Smooth muscle cell of the brain vasculature (primary cell): ENCODE results near the gene OXER1.

Experiments used
- DNase-seq: peaks from one replicate; pipeline ENCODE4 v3.0.0-alpha.2; 2012; ENCODE audit warnings: low read depth, low spot score

The OXER1 gene

GRCh38 chr2:42770288-42771131 lies 6.6 kb upstream of the OXER1 start:
- DNase-seq = no peak

GRCh38 chr2:42769583-42770287 lies 5.8 kb upstream of the OXER1 start:
- no peak for DNase-seq

- DNase-seq = no peak
Observed at GRCh38 chr2:42768706-42769256, 4.8 kb upstream of the OXER1 start.

GRCh38 chr2:42767899-42768705 lies 4.2 kb upstream of the OXER1 start:
- DNase-seq = no peak

GRCh38 chr2:42767080-42767898 lies 3.4 kb upstream of the OXER1 start:
- DNase-seq = no peak

- no peak for DNase-seq
Observed at GRCh38 chr2:42765686-42766085, 1.8 kb upstream of the OXER1 start.

GRCh38 chr2:42764901-42765300 lies 966 bp upstream of the OXER1 start:
- no peak for DNase-seq

GRCh38 chr2:42762823-42763804 lies 821 bp downstream of the OXER1 start:
- no peak for DNase-seq

- no peak for DNase-seq
Observed at GRCh38 chr2:42762155-42762554, 1.8 kb downstream of the OXER1 start.

- DNase-seq = no peak
Observed at GRCh38 chr2:42761554-42761953, 2.4 kb downstream of the OXER1 start.

GRCh38 chr2:42758751-42759150 lies 5.2 kb downstream of the OXER1 start:
- no peak for DNase-seq

- no peak for DNase-seq
Observed at GRCh38 chr2:42757981-42758740, 5.8 kb downstream of the OXER1 start.

GRCh38 chr2:42756966-42757513 lies 6.9 kb downstream of the OXER1 start:
- DNase-seq = no peak

GRCh38 chr2:42756150-42756775 lies 7.7 kb downstream of the OXER1 start:
- no peak for DNase-seq

- no peak for DNase-seq
Observed at GRCh38 chr2:42755191-42755880, 8.6 kb downstream of the OXER1 start.

GRCh38 chr2:42754776-42755140 lies 9.2 kb downstream of the OXER1 start:
- DNase-seq = no peak

- no peak for DNase-seq
Observed at GRCh38 chr2:42754021-42754775, 9.7 kb downstream of the OXER1 start.
